ENCODE results near the gene ZNF862.

- TF ChIP-seq CTCF (conservative IDR thresholded peaks at IDR 0.05; ENCODE audit: low read length) (no peak), EZH2phosphoT487 (IDR thresholded peaks at IDR 0.05; ENCODE audit: borderline replicate concordance, low read depth, low read length) (no peak)
Measured at GRCh38 chr7:149871576-149871975, 33.4 kb downstream of the ZNF862 start.
